ENCODE data around the gene UGT1A9. TPM values are rescaled to one million over a fixed set of nuclear protein-coding genes. Genes with fewer than 3 reads are reported as not detected.
"Not testable (repeated sequence)": the region's sequence is repeated elsewhere in the genome, so short reads cannot be mapped to it uniquely, and the experiment has no call there.

Gene UGT1A9
- total RNA-seq, 1 donor from 2014 or later: not detected

- intact Hi-C loops (cut with micrococcal nuclease): no loop called here
- CTCF ChIA-PET: no interaction called here
- peaks cover 4% of the 10 kb centered on the region for H3K9me3 Mint-ChIP-seq
- H3K27ac Mint-ChIP-seq: no peak overlapping the region
- no peaks in the 10 kb centered on the region for H3K4me1 Mint-ChIP-seq
- H3K36me3 Mint-ChIP-seq (ENCODE audit: low read depth): no peaks in the 10 kb centered on the region
- POLR2A ChIA-PET: no interaction called here
- ATAC-seq (ENCODE audit: low read depth): no peak
- H3K4me3 Mint-ChIP-seq: no peak overlapping the region
- peaks cover 23% of the 10 kb centered on the region for H3K27me3 Mint-ChIP-seq
- DNase-seq: no peak
- no peak for TF ChIP-seq CTCF (IDR thresholded peaks at IDR 0.05)
These were observed 75.0 kb downstream of the UGT1A9 start for GRCh38 chr2:233746475-233747282.

- H3K27me3 Mint-ChIP-seq: peaks cover 19% of the 10 kb centered on the region
- POLR2A ChIA-PET: no interaction called here
- TF ChIP-seq CTCF (IDR thresholded peaks at IDR 0.05): no peak
These were observed 75.5 kb downstream of the UGT1A9 start for GRCh38 chr2:233747283-233747544.

GRCh38 chr2:233750689-233751088 lies 79.0 kb downstream of the UGT1A9 start:
- intact Hi-C loops (cut with micrococcal nuclease); H3K4me1 Mint-ChIP-seq; H3K4me3 Mint-ChIP-seq; ATAC-seq (ENCODE audit: low read depth); POLR2A ChIA-PET; H3K36me3 Mint-ChIP-seq (ENCODE audit: low read depth); DNase-seq; CTCF ChIA-PET; H3K9me3 Mint-ChIP-seq; H3K27ac Mint-ChIP-seq: not testable (repeated sequence)
- peaks cover 26% of the 10 kb centered on the region for H3K27me3 Mint-ChIP-seq

More at GRCh38 chr2:233747283-233747544, 75.5 kb downstream of the UGT1A9 start:
- no peak for DNase-seq
- intact Hi-C loops (cut with micrococcal nuclease): no loop called here
- H3K4me3 Mint-ChIP-seq: no peak overlapping the region
- no peaks in the 10 kb centered on the region for H3K36me3 Mint-ChIP-seq (ENCODE audit: low read depth)
- CTCF ChIA-PET: no interaction called here
- no peak for ATAC-seq (ENCODE audit: low read depth)
- no peak overlapping the region for H3K27ac Mint-ChIP-seq
- no peaks in the 10 kb centered on the region for H3K4me1 Mint-ChIP-seq
- peaks cover 7% of the 10 kb centered on the region for H3K9me3 Mint-ChIP-seq

- POLR2A ChIA-PET: interaction anchor here (0.5 kb wide), 1 partner anchor 293 kb away, joined by 5 read pairs; no protein-coding TSS in a partner anchor
- H3K27ac Mint-ChIP-seq; H3K9me3 Mint-ChIP-seq; H3K4me1 Mint-ChIP-seq; H3K36me3 Mint-ChIP-seq (ENCODE audit: low read depth); CTCF ChIA-PET; H3K4me3 Mint-ChIP-seq; intact Hi-C loops (cut with micrococcal nuclease); ATAC-seq (ENCODE audit: low read depth); DNase-seq: not testable (repeated sequence)
- peaks cover 27% of the 10 kb centered on the region for H3K27me3 Mint-ChIP-seq
These were observed 79.7 kb downstream of the UGT1A9 start for GRCh38 chr2:233751212-233752009.

- H3K4me3 Mint-ChIP-seq: no peak overlapping the region
- peaks cover 21% of the 10 kb centered on the region for H3K27me3 Mint-ChIP-seq
- no peak for TF ChIP-seq CTCF (IDR thresholded peaks at IDR 0.05)
- intact Hi-C loops (cut with micrococcal nuclease): no loop called here
- no peaks in the 10 kb centered on the region for H3K4me1 Mint-ChIP-seq
- ATAC-seq (ENCODE audit: low read depth) (no peak), DNase-seq (no peak)
- ChIA-PET CTCF (no interaction called here), POLR2A (no interaction called here)
- H3K36me3 Mint-ChIP-seq (ENCODE audit: low read depth): no peaks in the 10 kb centered on the region
- H3K9me3 Mint-ChIP-seq: peaks cover 7% of the 10 kb centered on the region
- no peak overlapping the region for H3K27ac Mint-ChIP-seq
These were observed 83.3 kb downstream of the UGT1A9 start for GRCh38 chr2:233754872-233755611.

Measured in activated B cell treated with CpG ODN at 0.5 μM for 24 hours (primary cell).